ENCODE data around the gene DCTN4.
A peak's percentile ranks its signal among the peaks of the same experiment; 100 is the strongest.

DCTN4 gene

DNA sequence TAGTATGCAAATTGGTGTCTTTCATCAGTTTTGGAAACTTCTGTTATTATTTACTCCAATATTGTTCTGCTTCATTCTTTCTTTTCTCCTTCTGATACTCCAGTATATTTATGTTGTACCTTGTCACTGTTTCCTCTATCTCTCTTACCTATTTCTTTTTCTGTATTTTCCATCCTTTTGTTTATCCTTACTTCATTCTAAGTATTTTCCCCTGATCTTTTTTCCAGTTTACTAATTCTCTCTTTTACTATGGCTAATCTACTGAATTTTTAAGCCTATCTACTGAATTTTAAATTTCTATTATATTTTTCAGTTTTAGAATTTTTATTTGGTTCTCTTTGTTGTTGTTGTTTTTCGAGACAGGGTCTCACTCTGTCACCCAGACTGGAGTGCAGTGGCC, 27.1 kb upstream of the DCTN4 start:
- Histone ChIP-seq H3K14ac (ENCODE audit: low read length) (no peak overlapping the region), H3K27ac (replicated peaks; ENCODE audit: low read length) (no peak overlapping the region), H2BK5ac (ENCODE audit: low read length) (no peak overlapping the region), H3K9ac (ENCODE audit: low read depth, low read length, poor library complexity) (no peak overlapping the region), H2BK12ac (ENCODE audit: low read length) (no peak overlapping the region), H3K79me1 (ENCODE audit: low read depth, low read length) (peaks cover 2% of the 10 kb centered on the region), H3K9me3 (replicated peaks in 1 of 2; ENCODE audit: control insufficient read depth in 2 of 2, insufficient read depth in 1 of 2, low read depth in 1 of 2, low read length in 2 of 2) (peaks cover 0 to 9% of the 10 kb centered on the region in 2 donors), H2BK120ac (ENCODE audit: low read depth, low read length) (no peak overlapping the region), H3K36me3 (replicated peaks in 1 of 2; ENCODE audit: control insufficient read depth in 2 of 2, insufficient read depth in 2 of 2, low read length in 2 of 2) (no peaks in the 10 kb centered on the region), H3K18ac (ENCODE audit: low read length) (no peak overlapping the region), H3K4ac (ENCODE audit: low read length) (no peak overlapping the region), H3K4me1 (ENCODE audit: control insufficient read depth in 2 of 2, insufficient read depth in 1 of 2, low read depth in 1 of 2, low read length in 2 of 2) (peaks cover 0 to 5% of the 10 kb centered on the region in 2 donors), H3K23ac (ENCODE audit: low read depth, low read length, poor library complexity) (no peak overlapping the region), H3K4me2 (ENCODE audit: insufficient read depth, low read length, poor library complexity, severe bottlenecking) (no peak overlapping the region), H2AK5ac (ENCODE audit: low read depth, low read length) (no peak overlapping the region), H2AFZ (ENCODE audit: low read length) (no peak overlapping the region), H2BK15ac (ENCODE audit: low read length) (no peak overlapping the region), H3K4me3 (ENCODE audit: low read length in 2 of 2) (no peak overlapping the region), H3K27me3 (ENCODE audit: control insufficient read depth in 3 of 3, insufficient read depth in 3 of 3, low read depth in 1 of 3, low read length in 3 of 3) (no peaks in the 10 kb centered on the region), H4K91ac (ENCODE audit: low read depth, low read length, poor library complexity) (no peak overlapping the region), H4K8ac (ENCODE audit: low read depth, low read length) (no peak overlapping the region)
- DNase-seq (ENCODE audit: low spot score) = no peak
- WGBS, 2 donors (ENCODE audit: extremely low coverage in 2 of 2, insufficient read length in 2 of 2, insufficient replicate concordance in 1 of 2) = no CpG with 5 or more reads among the region's 1 CpG

- Histone ChIP-seq H2BK120ac (ENCODE audit: low read depth, low read length) (no peak overlapping the region), H3K27ac (replicated peaks; ENCODE audit: low read length) (no peak overlapping the region), H2AFZ (ENCODE audit: low read length) (no peak overlapping the region), H4K8ac (ENCODE audit: low read depth, low read length) (no peak overlapping the region), H2BK12ac (ENCODE audit: low read length) (no peak overlapping the region), H3K4ac (ENCODE audit: low read length) (no peak overlapping the region), H3K79me1 (ENCODE audit: low read depth, low read length) (peaks cover 2% of the 10 kb centered on the region), H3K27me3 (ENCODE audit: control insufficient read depth in 3 of 3, insufficient read depth in 3 of 3, low read depth in 1 of 3, low read length in 3 of 3) (no peaks in the 10 kb centered on the region), H3K4me3 (ENCODE audit: low read length in 2 of 2) (no peak overlapping the region), H3K14ac (ENCODE audit: low read length) (no peak overlapping the region), H3K4me1 (ENCODE audit: control insufficient read depth in 2 of 2, insufficient read depth in 1 of 2, low read depth in 1 of 2, low read length in 2 of 2) (peaks cover 0 to 2% of the 10 kb centered on the region in 2 donors), H3K9me3 (replicated peaks in 1 of 2; ENCODE audit: control insufficient read depth in 2 of 2, insufficient read depth in 1 of 2, low read depth in 1 of 2, low read length in 2 of 2) (peaks cover 0 to 9% of the 10 kb centered on the region in 2 donors), H2BK5ac (ENCODE audit: low read length) (no peak overlapping the region), H3K23ac (ENCODE audit: low read depth, low read length, poor library complexity) (no peak overlapping the region), H3K36me3 (replicated peaks in 1 of 2; ENCODE audit: control insufficient read depth in 2 of 2, insufficient read depth in 2 of 2, low read length in 2 of 2) (no peaks in the 10 kb centered on the region), H3K18ac (ENCODE audit: low read length) (no peak overlapping the region), H2AK5ac (ENCODE audit: low read depth, low read length) (no peak overlapping the region), H2BK15ac (ENCODE audit: low read length) (no peak overlapping the region), H3K9ac (ENCODE audit: low read depth, low read length, poor library complexity) (peak overlapping the region; percentile 25), H4K91ac (ENCODE audit: low read depth, low read length, poor library complexity) (no peak overlapping the region), H3K4me2 (ENCODE audit: insufficient read depth, low read length, poor library complexity, severe bottlenecking) (no peak overlapping the region)
- WGBS, 2 donors (ENCODE audit: extremely low coverage in 2 of 2, insufficient read length in 2 of 2, insufficient replicate concordance in 1 of 2) = no CpG with 5 or more reads among the region's 7 CpGs
- no peak for DNase-seq (ENCODE audit: low spot score)
Measured at GRCh38 chr5:150783422-150783928, 24.7 kb upstream of the DCTN4 start.

GRCh38 chr5:150782850-150783249, 24.0 kb upstream of the DCTN4 start:
- Histone ChIP-seq H2BK5ac (ENCODE audit: low read length) (no peak overlapping the region), H3K4me2 (ENCODE audit: insufficient read depth, low read length, poor library complexity, severe bottlenecking) (no peak overlapping the region), H3K4me3 (ENCODE audit: low read length in 2 of 2) (no peak overlapping the region), H3K4ac (ENCODE audit: low read length) (no peak overlapping the region), H3K23ac (ENCODE audit: low read depth, low read length, poor library complexity) (no peak overlapping the region), H4K8ac (ENCODE audit: low read depth, low read length) (no peak overlapping the region), H3K9ac (ENCODE audit: low read depth, low read length, poor library complexity) (no peak overlapping the region), H3K36me3 (replicated peaks in 1 of 2; ENCODE audit: control insufficient read depth in 2 of 2, insufficient read depth in 2 of 2, low read length in 2 of 2) (no peaks in the 10 kb centered on the region), H3K27ac (replicated peaks; ENCODE audit: low read length) (no peak overlapping the region), H2BK120ac (ENCODE audit: low read depth, low read length) (no peak overlapping the region), H3K18ac (ENCODE audit: low read length) (no peak overlapping the region), H2BK12ac (ENCODE audit: low read length) (no peak overlapping the region), H2BK15ac (ENCODE audit: low read length) (no peak overlapping the region), H4K91ac (ENCODE audit: low read depth, low read length, poor library complexity) (no peak overlapping the region), H2AK5ac (ENCODE audit: low read depth, low read length) (no peak overlapping the region), H3K4me1 (ENCODE audit: control insufficient read depth in 2 of 2, insufficient read depth in 1 of 2, low read depth in 1 of 2, low read length in 2 of 2) (peaks cover 3 to 7% of the 10 kb centered on the region in 2 donors), H3K27me3 (ENCODE audit: control insufficient read depth in 3 of 3, insufficient read depth in 3 of 3, low read depth in 1 of 3, low read length in 3 of 3) (no peaks in the 10 kb centered on the region), H3K79me1 (ENCODE audit: low read depth, low read length) (peaks cover 2% of the 10 kb centered on the region), H2AFZ (ENCODE audit: low read length) (no peak overlapping the region), H3K9me3 (replicated peaks in 1 of 2; ENCODE audit: control insufficient read depth in 2 of 2, insufficient read depth in 1 of 2, low read depth in 1 of 2, low read length in 2 of 2) (peaks cover 0 to 9% of the 10 kb centered on the region in 2 donors), H3K14ac (ENCODE audit: low read length) (no peak overlapping the region)
- WGBS, 2 donors (ENCODE audit: extremely low coverage in 2 of 2, insufficient read length in 2 of 2, insufficient replicate concordance in 1 of 2) = no CpG with 5 or more reads among the region's 3 CpGs
- no peak for DNase-seq (ENCODE audit: low spot score)

DNA sequence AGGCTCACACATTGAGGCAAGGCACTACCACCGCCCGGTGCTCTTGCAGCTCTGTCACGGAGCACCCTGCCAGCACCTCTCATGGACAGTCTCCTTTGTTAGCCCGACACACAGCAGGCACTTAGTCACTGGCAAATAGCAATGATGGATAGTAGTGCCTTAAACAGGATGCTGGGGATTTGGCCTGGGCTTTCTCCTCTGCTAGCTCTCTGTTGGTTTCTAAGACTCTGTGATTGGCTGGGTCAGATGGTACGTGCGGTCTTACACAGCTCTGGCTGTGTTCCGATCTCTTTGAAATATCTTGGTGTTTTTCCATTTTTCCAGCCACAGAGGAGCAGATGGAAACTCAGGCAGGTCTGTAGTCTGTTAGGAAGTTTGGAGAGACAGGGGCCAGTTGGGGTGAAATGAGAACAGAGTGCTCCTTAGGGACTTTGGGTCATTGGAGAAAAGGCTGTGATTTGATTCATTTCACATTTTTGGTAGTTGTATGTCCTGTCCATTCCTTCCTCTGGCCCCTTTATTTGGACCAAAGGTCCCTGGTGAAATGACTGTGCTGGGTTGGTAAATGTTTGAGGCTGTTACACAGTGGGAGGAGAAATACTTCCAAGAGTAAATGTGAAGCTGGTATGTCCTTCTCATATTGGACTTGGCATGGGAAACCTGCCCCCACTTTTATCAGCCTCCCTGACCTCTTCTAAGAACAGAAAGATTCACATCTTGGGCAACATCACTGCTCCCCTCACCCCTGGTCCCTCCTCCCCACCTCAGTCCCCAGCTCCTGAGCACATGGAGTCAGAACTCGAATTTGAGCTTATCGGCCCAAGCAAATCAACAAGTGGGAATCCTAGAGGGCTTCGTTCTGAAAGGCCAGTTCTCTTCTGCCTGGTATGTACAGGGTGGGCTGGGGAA, 23.1 kb upstream of the DCTN4 start:
- H2BK120ac ChIP-seq (ENCODE audit: low read depth, low read length) = no peak overlapping the region
- no peak overlapping the region for H3K4ac ChIP-seq (ENCODE audit: low read length)
- H3K27ac ChIP-seq (replicated peaks; ENCODE audit: low read length) = no peak overlapping the region
- H2AK5ac ChIP-seq (ENCODE audit: low read depth, low read length) = no peak overlapping the region
- H3K4me1 ChIP-seq (ENCODE audit: control insufficient read depth in 2 of 2, insufficient read depth in 1 of 2, low read depth in 1 of 2, low read length in 2 of 2) = peaks cover 6 to 8% of the 10 kb centered on the region in 2 donors
- H2BK12ac ChIP-seq (ENCODE audit: low read length) = no peak overlapping the region
- H3K23ac ChIP-seq (ENCODE audit: low read depth, low read length, poor library complexity) = no peak overlapping the region
- no peak overlapping the region for H3K4me2 ChIP-seq (ENCODE audit: insufficient read depth, low read length, poor library complexity, severe bottlenecking)
- no peak overlapping the region for H4K8ac ChIP-seq (ENCODE audit: low read depth, low read length)
- no CpG with 5 or more reads among the region's 10 CpGs for WGBS, 2 donors (ENCODE audit: extremely low coverage in 2 of 2, insufficient read length in 2 of 2, insufficient replicate concordance in 1 of 2)
- H2BK5ac ChIP-seq (ENCODE audit: low read length) = no peak overlapping the region
- peaks cover 0 to 9% of the 10 kb centered on the region in 2 donors for H3K9me3 ChIP-seq (replicated peaks in 1 of 2; ENCODE audit: control insufficient read depth in 2 of 2, insufficient read depth in 1 of 2, low read depth in 1 of 2, low read length in 2 of 2)
- H3K36me3 ChIP-seq (replicated peaks in 1 of 2; ENCODE audit: control insufficient read depth in 2 of 2, insufficient read depth in 2 of 2, low read length in 2 of 2) = no peaks in the 10 kb centered on the region
- H3K4me3 ChIP-seq (ENCODE audit: low read length in 2 of 2) = no peak overlapping the region
- H2BK15ac ChIP-seq (ENCODE audit: low read length) = no peak overlapping the region
- H3K14ac ChIP-seq (ENCODE audit: low read length) = no peak overlapping the region
- H4K91ac ChIP-seq (ENCODE audit: low read depth, low read length, poor library complexity) = no peak overlapping the region
- no peak overlapping the region for H2AFZ ChIP-seq (ENCODE audit: low read length)
- H3K79me1 ChIP-seq (ENCODE audit: low read depth, low read length) = peaks cover 2% of the 10 kb centered on the region
- H3K27me3 ChIP-seq (ENCODE audit: control insufficient read depth in 3 of 3, insufficient read depth in 3 of 3, low read depth in 1 of 3, low read length in 3 of 3) = no peaks in the 10 kb centered on the region
- H3K18ac ChIP-seq (ENCODE audit: low read length) = no peak overlapping the region
- DNase-seq (ENCODE audit: low spot score) = no peak
- no peak overlapping the region for H3K9ac ChIP-seq (ENCODE audit: low read depth, low read length, poor library complexity)
